ENCODE results near the gene CECR2.

Gene CECR2

DNA sequence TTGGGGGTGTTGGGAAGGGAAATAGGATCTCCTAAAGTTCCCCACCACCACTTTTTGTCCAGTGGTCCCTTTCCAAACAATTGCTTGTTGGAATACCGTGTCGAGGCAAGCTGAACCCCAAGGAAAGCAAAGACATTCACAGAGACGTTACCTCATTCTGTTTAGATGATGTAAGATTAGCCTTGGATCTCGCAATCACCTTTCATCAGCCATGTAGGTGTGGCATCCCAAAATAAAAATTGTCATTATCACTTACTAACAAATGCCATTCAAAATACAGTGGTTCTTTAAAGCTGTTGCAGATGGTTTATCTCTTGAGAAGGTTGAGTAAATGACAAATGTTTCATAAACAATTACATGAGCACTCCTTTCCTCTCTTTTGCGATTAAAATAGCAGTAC is 107.6 kb downstream of the CECR2 start:
- Histone ChIP-seq H3K9me3 (ENCODE audit: severe bottlenecking) (no peaks in the 10 kb centered on the region), H3K4me3 (ENCODE audit: severe bottlenecking) (no peak overlapping the region), H3K27ac (ENCODE audit: poor library complexity, severe bottlenecking) (no peak overlapping the region), H3K36me3 (ENCODE audit: low read depth) (no peaks in the 10 kb centered on the region), H3K4me1 (ENCODE audit: insufficient read depth, poor library complexity, severe bottlenecking) (no peaks in the 10 kb centered on the region), H3K27me3 (ENCODE audit: insufficient read depth, poor library complexity, severe bottlenecking) (peaks cover 4% of the 10 kb centered on the region)
- DNase-seq (ENCODE audit: low spot score) = no peak
- TF ChIP-seq CTCF (IDR thresholded peaks at IDR 0.05; ENCODE audit: poor library complexity, severe bottlenecking) = no peak
- ATAC-seq (ENCODE audit: low read depth) = no peak

DNA sequence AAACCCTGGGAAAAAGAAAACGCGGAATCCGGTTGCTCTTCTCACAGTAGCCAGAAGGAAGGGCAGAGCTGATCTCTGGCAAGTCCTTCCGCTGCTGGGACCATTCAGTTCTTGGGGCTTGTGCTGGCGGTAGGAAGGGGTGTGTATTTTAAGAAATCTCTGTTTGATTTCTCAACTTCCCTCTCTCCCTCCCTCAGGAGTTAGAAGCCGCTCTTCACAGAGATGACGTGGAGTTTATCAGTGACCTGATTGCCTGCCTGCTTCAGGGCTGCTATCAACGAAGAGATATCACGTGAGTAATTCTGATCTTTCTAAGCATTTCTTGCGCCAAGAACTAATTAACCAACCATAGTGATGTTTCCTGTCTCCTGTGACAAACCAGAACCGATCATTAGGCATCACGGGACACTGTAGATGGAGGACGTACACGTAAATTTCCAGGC is 108.2 kb downstream of the CECR2 start:
- Histone ChIP-seq H3K4me3 (ENCODE audit: severe bottlenecking) (no peak overlapping the region), H3K9me3 (ENCODE audit: severe bottlenecking) (no peaks in the 10 kb centered on the region), H3K27ac (ENCODE audit: poor library complexity, severe bottlenecking) (no peak overlapping the region), H3K4me1 (ENCODE audit: insufficient read depth, poor library complexity, severe bottlenecking) (no peaks in the 10 kb centered on the region), H3K36me3 (ENCODE audit: low read depth) (no peaks in the 10 kb centered on the region), H3K27me3 (ENCODE audit: insufficient read depth, poor library complexity, severe bottlenecking) (no peaks in the 10 kb centered on the region)
- DNase-seq (ENCODE audit: low spot score) (no peak), ATAC-seq (ENCODE audit: low read depth) (no peak)
- TF ChIP-seq CTCF (IDR thresholded peaks at IDR 0.05; ENCODE audit: poor library complexity, severe bottlenecking) = no peak

- Histone ChIP-seq H3K36me3 (ENCODE audit: low read depth) (no peaks in the 10 kb centered on the region), H3K4me1 (ENCODE audit: insufficient read depth, poor library complexity, severe bottlenecking) (no peaks in the 10 kb centered on the region), H3K27ac (ENCODE audit: poor library complexity, severe bottlenecking) (no peak overlapping the region), H3K4me3 (ENCODE audit: severe bottlenecking) (no peak overlapping the region), H3K27me3 (ENCODE audit: insufficient read depth, poor library complexity, severe bottlenecking) (no peaks in the 10 kb centered on the region), H3K9me3 (ENCODE audit: severe bottlenecking) (no peaks in the 10 kb centered on the region)
- TF ChIP-seq CTCF (IDR thresholded peaks at IDR 0.05; ENCODE audit: poor library complexity, severe bottlenecking) = no peak
- DNase-seq (ENCODE audit: low spot score) = no peak
- ATAC-seq (ENCODE audit: low read depth) = no peak
These were observed 109.9 kb downstream of the CECR2 start for GRCh38 chr22:17479135-17479534.

DNA sequence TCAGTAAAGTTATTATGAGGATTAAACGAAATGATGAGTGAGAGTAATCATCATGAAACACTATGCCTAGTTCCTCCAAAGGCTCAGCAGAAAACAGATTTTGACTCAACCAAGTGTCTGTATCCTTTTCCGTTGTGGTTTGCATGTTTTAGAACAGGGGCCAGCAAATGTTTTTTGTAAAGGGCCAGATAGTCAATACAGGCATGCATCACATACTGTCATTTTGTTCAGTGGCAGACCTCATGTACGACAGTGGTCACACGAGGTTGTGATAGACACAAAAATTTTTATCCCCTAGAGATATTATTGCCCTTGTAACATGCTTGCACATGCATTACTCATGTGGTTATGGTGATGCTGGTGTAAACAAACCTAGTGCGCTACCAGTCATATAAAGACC is 112.2 kb downstream of the CECR2 start:
- ATAC-seq (ENCODE audit: low read depth) = no peak
- no peaks in the 10 kb centered on the region for H3K36me3 ChIP-seq (ENCODE audit: low read depth)
- no peaks in the 10 kb centered on the region for H3K9me3 ChIP-seq (ENCODE audit: severe bottlenecking)
- DNase-seq (ENCODE audit: low spot score) = no peak
- no peak overlapping the region for H3K27ac ChIP-seq (ENCODE audit: poor library complexity, severe bottlenecking)
- H3K4me3 ChIP-seq (ENCODE audit: severe bottlenecking) = no peak overlapping the region
- no peaks in the 10 kb centered on the region for H3K27me3 ChIP-seq (ENCODE audit: insufficient read depth, poor library complexity, severe bottlenecking)
- no peaks in the 10 kb centered on the region for H3K4me1 ChIP-seq (ENCODE audit: insufficient read depth, poor library complexity, severe bottlenecking)
- TF ChIP-seq CTCF (IDR thresholded peaks at IDR 0.05; ENCODE audit: poor library complexity, severe bottlenecking) = no peak

DNA sequence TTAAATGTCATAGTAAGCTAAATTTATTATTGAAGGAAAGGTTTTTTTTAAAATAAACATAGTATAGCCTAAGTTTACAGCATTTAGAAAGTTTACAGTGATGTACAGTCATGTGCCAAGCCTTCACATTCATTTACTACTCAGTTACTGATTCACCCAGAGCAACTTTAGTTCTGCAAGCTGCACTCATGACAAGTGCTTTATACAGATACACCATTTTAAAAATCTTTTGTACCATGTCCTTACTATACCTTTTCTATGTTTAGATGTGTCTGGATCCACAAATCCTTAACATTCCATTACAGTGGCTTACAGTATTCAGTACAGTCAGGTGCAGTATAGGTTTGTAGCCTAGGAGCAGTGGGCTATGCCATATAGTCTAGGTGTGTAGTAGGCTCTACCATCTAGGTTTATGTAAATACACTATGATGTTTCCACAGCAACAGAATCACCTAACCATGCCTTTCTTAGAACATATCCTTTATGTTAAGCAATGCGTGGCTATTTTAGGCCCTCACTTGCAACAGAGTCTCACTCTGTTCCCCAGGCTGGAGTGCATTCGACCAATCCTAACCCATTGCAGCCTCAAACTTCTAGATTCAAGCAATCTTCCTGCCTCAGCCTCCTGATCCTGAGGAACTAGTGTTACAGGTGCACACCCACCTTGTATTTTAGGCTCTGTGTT is 114.6 kb downstream of the CECR2 start:
- no peaks in the 10 kb centered on the region for H3K36me3 ChIP-seq (ENCODE audit: low read depth)
- no peaks in the 10 kb centered on the region for H3K27me3 ChIP-seq (ENCODE audit: insufficient read depth, poor library complexity, severe bottlenecking)
- no peaks in the 10 kb centered on the region for H3K4me1 ChIP-seq (ENCODE audit: insufficient read depth, poor library complexity, severe bottlenecking)
- no peak overlapping the region for H3K27ac ChIP-seq (ENCODE audit: poor library complexity, severe bottlenecking)
- no peaks in the 10 kb centered on the region for H3K9me3 ChIP-seq (ENCODE audit: severe bottlenecking)
- no peak for DNase-seq (ENCODE audit: low spot score)
- no peak overlapping the region for H3K4me3 ChIP-seq (ENCODE audit: severe bottlenecking)
- 0 out of 3 replicates have a peak, but pooled peaks have one; percentile 17 for ATAC-seq (ENCODE audit: low read depth)
- TF ChIP-seq CTCF (IDR thresholded peaks at IDR 0.05; ENCODE audit: poor library complexity, severe bottlenecking) = no peak
